ENCODE results near the gene GRID1.

GRID1 gene

GRCh38 chr10:86339226-86339865 is 27.2 kb downstream of the GRID1 start:
- DNase-seq (ENCODE audit: low read depth in 2 of 2) = no peak

GRCh38 chr10:86337121-86337601 is 29.4 kb downstream of the GRID1 start:
- DNase-seq (ENCODE audit: low read depth in 2 of 2) = no peak

GRCh38 chr10:86336341-86336740 is 30.3 kb downstream of the GRID1 start:
- DNase-seq (ENCODE audit: low read depth in 2 of 2) = no peak

- no peak for DNase-seq (ENCODE audit: low read depth in 2 of 2)
Observed at GRCh38 chr10:86335831-86336230, 30.8 kb downstream of the GRID1 start.

GRCh38 chr10:86335257-86335656 is 31.3 kb downstream of the GRID1 start:
- DNase-seq (ENCODE audit: low read depth in 2 of 2) = no peak

- DNase-seq (ENCODE audit: low read depth in 2 of 2) = no peak
Observed at GRCh38 chr10:86334488-86335085, 32.0 kb downstream of the GRID1 start.

- no peak for DNase-seq (ENCODE audit: low read depth in 2 of 2)
Observed at GRCh38 chr10:86333826-86334487, 32.6 kb downstream of the GRID1 start.

GRCh38 chr10:86331861-86332260 is 34.7 kb downstream of the GRID1 start:
- no peak for DNase-seq (ENCODE audit: low read depth in 2 of 2)

- DNase-seq (ENCODE audit: low read depth in 2 of 2) = no peak
Observed at GRCh38 chr10:86330778-86331763, 35.5 kb downstream of the GRID1 start.

GRCh38 chr10:86329896-86330680 is 36.5 kb downstream of the GRID1 start:
- no peak for DNase-seq (ENCODE audit: low read depth in 2 of 2)

GRCh38 chr10:86329093-86329710 is 37.4 kb downstream of the GRID1 start:
- no peak for DNase-seq (ENCODE audit: low read depth in 2 of 2)

GRCh38 chr10:86327954-86328725 is 38.5 kb downstream of the GRID1 start:
- DNase-seq (ENCODE audit: low read depth in 2 of 2) = no peak

- DNase-seq (ENCODE audit: low read depth in 2 of 2) = no peak
Observed at GRCh38 chr10:86325158-86325557, 41.4 kb downstream of the GRID1 start.

- DNase-seq (ENCODE audit: low read depth in 2 of 2) = no peak
Observed at GRCh38 chr10:86321568-86321967, 45.0 kb downstream of the GRID1 start.

GRCh38 chr10:86319676-86320075 is 46.9 kb downstream of the GRID1 start:
- no peak for DNase-seq (ENCODE audit: low read depth in 2 of 2)

GRCh38 chr10:86317949-86318725 is 48.5 kb downstream of the GRID1 start:
- DNase-seq (ENCODE audit: low read depth in 2 of 2) = no peak

GRCh38 chr10:86316990-86317389 is 49.6 kb downstream of the GRID1 start:
- no peak for DNase-seq (ENCODE audit: low read depth in 2 of 2)

- DNase-seq (ENCODE audit: low read depth in 2 of 2) = no peak
Observed at GRCh38 chr10:86316274-86316835, 50.2 kb downstream of the GRID1 start.

GRCh38 chr10:86315549-86315942 is 51.0 kb downstream of the GRID1 start:
- DNase-seq (ENCODE audit: low read depth in 2 of 2) = no peak
